HG03521 (cell line): ENCODE measurements around the gene MAS1L.
"Not testable (repeated sequence)": the region's sequence is repeated elsewhere in the genome, so short reads cannot be mapped to it uniquely, and the experiment has no call there.

Experiments
- ATAC-seq: cut with Tn5 transposase; IDR thresholded peaks from one replicate; pipeline ENCODE4 v1.9.1; 2021; ENCODE audit warnings: mild to moderate bottlenecking, moderate library complexity; ENCODE audit not compliant: unreplicated experiment

The MAS1L gene

DNA sequence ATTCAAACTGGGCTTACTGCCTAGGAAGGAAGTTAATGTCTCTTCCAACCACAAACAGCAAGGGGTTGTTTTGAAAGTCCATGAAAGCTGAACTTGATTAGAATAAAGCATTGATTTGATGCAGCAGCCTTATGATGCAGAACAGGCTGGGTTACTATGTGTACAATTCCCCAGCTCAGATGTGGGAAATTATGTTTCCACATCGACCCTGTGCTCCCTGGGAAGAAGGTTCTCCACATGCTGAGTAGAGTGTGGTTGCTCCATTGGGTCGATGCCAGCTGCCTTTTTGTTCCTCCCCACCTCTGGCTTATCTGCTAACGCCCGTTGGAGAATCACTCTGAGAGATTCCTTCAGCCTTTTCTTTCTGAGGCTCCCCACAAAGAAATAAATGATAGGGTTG is 1.2 kb downstream of the MAS1L start:
- no peak for ATAC-seq

- ATAC-seq: no peak
Measured at GRCh38 chr6:29483735-29484134, 4.0 kb downstream of the MAS1L start.

DNA sequence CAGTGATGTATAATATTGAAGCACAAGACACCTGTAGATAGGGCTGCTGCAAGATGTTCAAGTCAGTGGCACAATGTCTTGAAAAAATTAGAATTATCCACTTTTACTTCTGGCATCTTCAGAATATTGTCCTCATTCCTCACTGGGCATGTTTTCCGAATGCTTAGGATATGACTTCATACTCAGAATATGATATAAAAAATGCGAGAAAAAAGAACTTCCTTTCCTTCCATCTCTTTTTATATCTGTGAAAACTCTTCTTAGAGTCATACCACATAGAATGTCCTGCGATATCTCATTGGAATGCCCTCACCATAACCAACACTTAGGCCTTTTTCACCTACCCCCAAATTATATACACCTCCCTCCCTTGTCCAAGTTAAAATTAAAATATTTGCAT is 4.6 kb downstream of the MAS1L start:
- no peak for ATAC-seq

DNA sequence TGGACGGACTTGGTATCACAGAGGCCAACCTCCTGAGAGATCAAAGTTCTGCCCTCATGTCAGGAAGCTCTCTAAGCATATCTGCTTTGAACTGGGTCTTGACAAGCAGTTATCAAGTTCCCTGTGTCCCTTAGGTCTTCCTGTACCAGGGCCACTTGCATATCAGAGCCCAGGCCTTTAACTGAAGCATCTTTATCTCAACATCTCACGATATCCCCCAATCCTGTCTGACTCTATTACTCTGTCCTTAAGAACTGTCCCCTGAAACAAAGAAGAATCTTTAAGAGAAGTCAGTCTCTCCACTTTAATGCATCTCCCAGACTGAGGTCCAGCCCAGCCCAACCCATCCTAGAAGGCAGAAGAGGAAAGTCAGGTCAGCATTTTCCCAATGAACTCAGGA is 8.2 kb downstream of the MAS1L start:
- no peak for ATAC-seq

GRCh38 chr6:29478740-29479139 is 9.0 kb downstream of the MAS1L start:
- no peak for ATAC-seq

GRCh38 chr6:29477923-29478450 is 9.8 kb downstream of the MAS1L start:
- ATAC-seq: no peak

- no peak for ATAC-seq
Measured at GRCh38 chr6:29474996-29475395, 12.8 kb downstream of the MAS1L start.

GRCh38 chr6:29466241-29466640 is 21.5 kb downstream of the MAS1L start:
- no peak for ATAC-seq

DNA sequence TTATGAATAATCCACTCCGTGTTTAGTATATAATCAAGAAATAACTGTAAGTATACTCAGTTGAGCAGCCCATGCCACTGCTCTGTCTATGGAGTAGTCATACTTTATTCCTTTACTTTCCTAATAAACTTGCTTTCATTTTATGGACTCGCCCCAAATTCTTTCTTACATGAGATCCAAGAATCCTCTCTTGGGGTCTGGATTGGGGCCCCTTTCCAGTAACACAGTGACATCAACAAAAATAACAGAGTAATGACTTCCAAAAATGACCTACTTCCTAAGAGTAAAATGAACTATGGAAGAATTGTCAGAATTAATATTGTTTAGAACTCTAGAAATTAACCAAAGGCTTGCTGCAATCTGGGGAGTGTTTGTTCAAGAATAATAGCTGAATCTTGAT is 22.0 kb downstream of the MAS1L start:
- no peak for ATAC-seq

GRCh38 chr6:29465279-29465678 is 22.5 kb downstream of the MAS1L start:
- ATAC-seq: no peak

DNA sequence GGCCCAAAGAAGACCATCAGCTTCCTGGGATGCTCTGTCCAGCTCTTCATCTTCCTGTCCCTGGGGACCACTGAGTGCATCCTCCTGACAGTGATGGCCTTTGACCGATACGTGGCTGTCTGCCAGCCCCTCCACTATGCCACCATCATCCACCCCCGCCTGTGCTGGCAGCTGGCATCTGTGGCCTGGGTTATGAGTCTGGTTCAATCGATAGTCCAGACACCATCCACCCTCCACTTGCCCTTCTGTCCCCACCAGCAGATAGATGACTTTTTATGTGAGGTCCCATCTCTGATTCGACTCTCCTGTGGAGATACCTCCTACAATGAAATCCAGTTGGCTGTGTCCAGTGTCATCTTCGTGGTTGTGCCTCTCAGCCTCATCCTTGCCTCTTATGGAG is 25.7 kb downstream of the MAS1L start:
- ATAC-seq: no peak

GRCh38 chr6:29461021-29461814 is 26.5 kb downstream of the MAS1L start:
- no peak for ATAC-seq

DNA sequence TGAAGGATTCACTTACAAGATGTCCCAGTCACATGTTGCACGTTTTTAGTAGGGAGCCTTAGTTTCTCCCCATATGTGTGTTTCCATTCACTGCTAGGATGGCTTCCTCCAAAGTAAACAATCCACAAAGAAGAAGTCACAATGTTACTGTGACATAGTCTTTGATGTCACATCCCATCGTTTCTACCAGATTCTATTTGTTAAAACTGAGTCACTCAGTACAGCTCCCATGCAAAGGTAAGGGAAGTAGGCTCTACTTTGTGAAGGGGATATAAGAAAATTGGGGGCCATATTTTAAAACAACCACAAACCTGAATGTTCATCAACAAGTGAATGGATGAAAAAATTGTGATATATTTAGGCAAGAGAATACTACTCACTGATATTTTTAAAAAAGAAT is 30.8 kb downstream of the MAS1L start, which contains the start of the genes OR11A1 and OR2H1:
Gene OR11A1, minus strand, starts transcription at position 101 of the 400 bp plus-strand sequence. CDS start 29,430 bp downstream, outside the sequence.
Gene OR2H1, plus strand, starts transcription at position 185 of the 400 bp plus-strand sequence. CDS start 4,615 bp downstream, outside the sequence.
- ATAC-seq: no peak

DNA sequence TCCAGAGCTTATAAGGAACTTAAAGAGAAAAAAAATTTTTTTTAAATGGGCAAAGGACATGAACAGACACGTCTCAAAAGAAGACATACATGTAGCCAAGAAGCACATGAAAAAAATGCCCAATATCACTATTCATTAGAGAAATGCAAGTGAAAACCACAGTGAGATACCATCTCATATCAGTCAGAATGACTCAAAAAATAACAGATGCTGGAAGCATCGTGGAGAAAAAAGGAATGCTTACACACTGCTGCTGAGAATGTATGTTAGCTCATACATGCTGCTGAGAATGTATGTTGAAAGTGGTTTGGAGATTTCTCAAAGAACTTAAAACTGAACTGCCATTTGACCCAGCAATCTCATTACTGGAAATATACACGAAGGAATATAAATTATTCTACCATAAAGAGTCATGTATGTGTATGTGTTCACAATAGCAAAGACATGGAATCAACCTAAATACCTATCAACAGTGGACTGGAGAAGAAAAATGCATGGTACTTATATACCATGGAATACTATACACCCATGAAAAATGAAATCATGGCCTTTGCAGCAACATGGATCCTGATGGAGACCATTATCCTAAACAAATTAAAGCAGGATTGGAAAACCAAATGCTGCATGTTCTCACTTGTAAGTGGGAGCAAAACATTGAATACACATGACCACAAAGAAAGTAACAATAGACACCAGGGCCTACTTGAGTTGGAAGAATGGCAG is 36.1 kb downstream of the MAS1L start:
- ATAC-seq: no peak

DNA sequence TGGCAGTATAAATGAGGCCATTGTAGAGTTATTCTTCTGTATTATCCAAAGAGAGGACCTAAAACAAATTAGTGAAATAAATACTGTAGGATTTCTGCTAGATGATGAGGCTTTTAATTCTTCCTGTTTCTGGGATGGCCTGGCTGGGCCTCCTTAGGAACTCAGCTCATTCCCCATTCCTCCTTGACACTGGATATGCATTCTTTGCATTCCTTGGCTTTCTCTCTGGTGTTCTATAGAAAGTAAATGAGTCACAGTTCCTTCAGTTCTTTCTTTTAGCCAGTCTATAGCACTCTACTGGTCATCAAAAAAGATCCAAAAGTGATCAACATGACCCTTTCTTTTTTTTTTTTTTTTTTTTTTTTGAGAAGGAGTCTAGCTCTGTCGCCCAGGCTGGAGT is 40.1 kb downstream of the MAS1L start:
- no peak for ATAC-seq

DNA sequence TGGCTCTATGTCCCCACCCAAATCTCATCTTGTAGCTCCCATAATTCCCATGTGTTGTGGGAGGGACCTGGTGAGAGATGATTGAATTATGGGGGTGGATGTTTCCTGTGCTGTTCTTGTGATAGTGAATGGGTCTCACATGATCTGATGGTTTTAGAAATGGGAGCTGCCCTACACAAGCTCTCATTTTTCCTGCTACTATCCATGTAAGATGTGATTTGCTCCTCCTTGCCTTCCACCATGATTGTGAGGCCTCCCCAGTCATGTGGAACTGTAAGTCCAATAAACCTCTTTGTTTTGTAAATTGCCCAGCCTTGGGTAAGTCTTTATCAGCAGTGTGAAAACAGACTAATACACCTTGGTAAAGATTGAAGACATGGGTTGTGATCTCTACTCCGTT is 43.7 kb downstream of the MAS1L start:
- ATAC-seq: not testable (repeated sequence)

GRCh38 chr6:29442719-29443118 is 45.0 kb downstream of the MAS1L start:
- ATAC-seq: no peak

DNA sequence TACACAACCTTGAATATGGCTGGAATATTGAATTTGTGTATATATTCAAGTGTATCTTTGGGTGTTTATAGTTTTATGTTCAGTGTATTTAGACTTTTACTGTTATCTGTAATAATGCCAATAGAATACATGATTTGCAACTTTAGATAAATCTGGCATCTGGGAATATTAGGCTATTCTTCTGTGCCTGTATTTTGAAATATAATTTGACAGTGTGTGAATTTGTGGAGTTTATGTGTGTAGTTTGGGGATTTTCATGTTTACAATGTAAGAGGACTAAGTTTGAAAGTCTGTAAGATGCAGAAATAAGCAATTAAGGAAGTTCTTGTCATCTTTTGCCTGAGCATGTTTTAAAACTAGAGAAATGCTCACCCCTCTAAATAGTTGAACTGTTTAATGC is 48.8 kb downstream of the MAS1L start, which contains the start of gene OR10C1:
Gene OR10C1, plus strand, starts transcription at position 301 of the 400 bp plus-strand sequence. CDS start 710 bp downstream, outside the sequence.
- ATAC-seq: no peak

DNA sequence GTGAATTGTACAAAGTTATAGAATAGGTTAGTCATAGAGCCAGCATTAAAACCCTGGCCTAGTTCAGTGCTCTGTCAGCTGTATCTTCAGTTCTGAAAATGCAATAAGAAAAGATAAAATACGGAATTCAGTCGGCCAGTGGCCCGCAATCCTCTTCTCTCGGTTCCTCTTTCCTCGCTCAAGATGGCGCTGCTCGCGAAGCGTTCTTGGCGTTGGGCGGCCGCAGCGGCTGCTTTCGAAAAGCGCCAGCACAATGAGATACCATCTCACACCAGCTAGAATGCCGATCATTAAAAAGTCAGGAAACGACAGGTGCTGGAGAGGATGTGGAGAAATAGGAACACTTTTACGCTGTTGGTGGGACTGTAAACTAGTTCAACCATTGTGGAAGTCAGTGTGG is 51.0 kb downstream of the MAS1L start:
- ATAC-seq: not testable (repeated sequence)
